HG03442 (cell line): ENCODE data around the gene USF1.
"Not testable (repeated sequence)": the region's sequence is repeated elsewhere in the genome, so short reads cannot be mapped to it uniquely, and the experiment has no call there.

Experiments used
- ATAC-seq: cut with Tn5 transposase; IDR thresholded peaks from one replicate; pipeline ENCODE4 v1.9.1; 2021; ENCODE audit warnings: mild to moderate bottlenecking, moderate library complexity; ENCODE audit not compliant: unreplicated experiment

USF1 gene

GRCh38 chr1:160992036-160992435 is 53.7 kb downstream of the USF1 start:
- ATAC-seq, result not testable (repeated sequence)
